ENCODE measurements around the gene C17orf114.
A peak's percentile ranks its signal among the peaks of the same experiment; 100 is the strongest.

Gene C17orf114

DNA sequence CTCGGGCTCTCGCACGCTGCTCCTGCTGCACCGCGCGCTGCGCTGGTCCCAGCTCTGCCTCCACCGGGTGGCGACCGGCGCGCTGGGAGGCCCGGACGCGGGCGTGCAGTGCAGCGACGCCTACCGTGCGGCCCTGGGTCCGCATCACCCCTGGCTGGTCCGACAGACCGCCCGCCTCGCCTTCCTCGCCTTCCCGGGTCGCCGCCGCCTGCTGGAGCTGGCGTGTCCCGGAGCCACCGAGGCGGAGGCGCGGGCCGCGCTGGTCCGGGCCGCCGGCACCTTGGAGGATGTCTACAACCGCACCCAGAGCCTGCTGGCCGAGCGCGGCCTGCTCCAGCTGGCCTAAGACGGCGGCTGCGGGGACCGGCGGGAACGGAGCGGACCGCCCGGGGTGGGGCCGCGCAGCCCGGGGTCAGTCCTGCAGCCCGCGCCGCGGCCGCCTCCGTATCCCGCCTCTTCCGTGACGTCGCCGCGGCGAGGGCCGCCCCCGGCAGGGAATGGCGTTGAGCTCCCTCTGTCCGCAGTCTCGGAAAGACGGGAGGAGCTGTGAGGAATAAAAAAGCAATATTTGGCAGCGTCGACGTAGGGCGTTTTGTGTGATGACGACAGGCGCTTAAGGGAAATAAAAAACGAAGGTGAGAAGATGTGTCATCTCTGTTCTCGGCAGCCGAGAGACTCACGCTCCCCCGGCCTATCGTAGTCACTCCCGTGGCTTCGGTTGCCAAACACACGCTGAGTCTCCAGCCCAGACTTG is 12.0 kb downstream of the C17orf114 start:
- Histone ChIP-seq H3K4me1 (peaks cover 54% of the 10 kb centered on the region), H3K27me3 (ENCODE audit: low read depth) (peaks cover 14% of the 10 kb centered on the region), H3K27ac (replicated peaks) (peak overlapping the region; percentile 100), H3K36me3 (no peaks in the 10 kb centered on the region), H3K4me3 (peak overlapping the region; percentile 90), H3K9me3 (replicated peaks) (no peaks in the 10 kb centered on the region)
- peak; percentile 87 for DNase-seq
- TF ChIP-seq, protein P1, sequence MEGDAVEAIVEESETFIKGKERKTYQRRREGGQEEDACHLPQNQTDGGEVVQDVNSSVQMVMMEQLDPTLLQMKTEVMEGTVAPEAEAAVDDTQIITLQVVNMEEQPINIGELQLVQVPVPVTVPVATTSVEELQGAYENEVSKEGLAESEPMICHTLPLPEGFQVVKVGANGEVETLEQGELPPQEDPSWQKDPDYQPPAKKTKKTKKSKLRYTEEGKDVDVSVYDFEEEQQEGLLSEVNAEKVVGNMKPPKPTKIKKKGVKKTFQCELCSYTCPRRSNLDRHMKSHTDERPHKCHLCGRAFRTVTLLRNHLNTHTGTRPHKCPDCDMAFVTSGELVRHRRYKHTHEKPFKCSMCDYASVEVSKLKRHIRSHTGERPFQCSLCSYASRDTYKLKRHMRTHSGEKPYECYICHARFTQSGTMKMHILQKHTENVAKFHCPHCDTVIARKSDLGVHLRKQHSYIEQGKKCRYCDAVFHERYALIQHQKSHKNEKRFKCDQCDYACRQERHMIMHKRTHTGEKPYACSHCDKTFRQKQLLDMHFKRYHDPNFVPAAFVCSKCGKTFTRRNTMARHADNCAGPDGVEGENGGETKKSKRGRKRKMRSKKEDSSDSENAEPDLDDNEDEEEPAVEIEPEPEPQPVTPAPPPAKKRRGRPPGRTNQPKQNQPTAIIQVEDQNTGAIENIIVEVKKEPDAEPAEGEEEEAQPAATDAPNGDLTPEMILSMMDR (IDR thresholded peaks at IDR 0.05; ENCODE audit: borderline replicate concordance): peak; percentile 85
- intact Hi-C loops (cut with micrococcal nuclease): loop anchor here (5.0 kb wide), 1 partner anchor 97 kb away; no protein-coding TSS in a partner anchor

DNA sequence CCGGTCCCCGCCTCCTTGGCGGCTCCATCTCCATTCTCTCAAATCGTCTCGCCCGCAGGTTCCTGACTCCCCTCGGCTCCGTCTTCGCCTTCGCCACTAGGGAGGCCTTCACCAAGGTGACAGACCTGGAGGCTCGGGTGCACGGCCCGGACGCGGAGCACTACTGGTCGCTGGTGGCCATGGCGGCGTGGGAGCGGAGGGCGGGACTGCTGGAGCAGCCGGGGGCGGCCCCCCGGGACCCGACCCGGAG is 12.5 kb downstream of the C17orf114 start:
- Histone ChIP-seq H3K36me3 (no peaks in the 10 kb centered on the region), H3K27ac (replicated peaks) (peak overlapping the region; percentile 100), H3K4me1 (peaks cover 55% of the 10 kb centered on the region), H3K4me3 (peak overlapping the region; percentile 90), H3K27me3 (ENCODE audit: low read depth) (peaks cover 19% of the 10 kb centered on the region), H3K9me3 (replicated peaks) (no peaks in the 10 kb centered on the region)
- intact Hi-C loops (cut with micrococcal nuclease): loop anchor here (5.0 kb wide), 1 partner anchor 98 kb away; no protein-coding TSS in a partner anchor
- TF ChIP-seq, protein P1 (IDR thresholded peaks at IDR 0.05; ENCODE audit: borderline replicate concordance): no peak
- no peak for DNase-seq

DNA sequence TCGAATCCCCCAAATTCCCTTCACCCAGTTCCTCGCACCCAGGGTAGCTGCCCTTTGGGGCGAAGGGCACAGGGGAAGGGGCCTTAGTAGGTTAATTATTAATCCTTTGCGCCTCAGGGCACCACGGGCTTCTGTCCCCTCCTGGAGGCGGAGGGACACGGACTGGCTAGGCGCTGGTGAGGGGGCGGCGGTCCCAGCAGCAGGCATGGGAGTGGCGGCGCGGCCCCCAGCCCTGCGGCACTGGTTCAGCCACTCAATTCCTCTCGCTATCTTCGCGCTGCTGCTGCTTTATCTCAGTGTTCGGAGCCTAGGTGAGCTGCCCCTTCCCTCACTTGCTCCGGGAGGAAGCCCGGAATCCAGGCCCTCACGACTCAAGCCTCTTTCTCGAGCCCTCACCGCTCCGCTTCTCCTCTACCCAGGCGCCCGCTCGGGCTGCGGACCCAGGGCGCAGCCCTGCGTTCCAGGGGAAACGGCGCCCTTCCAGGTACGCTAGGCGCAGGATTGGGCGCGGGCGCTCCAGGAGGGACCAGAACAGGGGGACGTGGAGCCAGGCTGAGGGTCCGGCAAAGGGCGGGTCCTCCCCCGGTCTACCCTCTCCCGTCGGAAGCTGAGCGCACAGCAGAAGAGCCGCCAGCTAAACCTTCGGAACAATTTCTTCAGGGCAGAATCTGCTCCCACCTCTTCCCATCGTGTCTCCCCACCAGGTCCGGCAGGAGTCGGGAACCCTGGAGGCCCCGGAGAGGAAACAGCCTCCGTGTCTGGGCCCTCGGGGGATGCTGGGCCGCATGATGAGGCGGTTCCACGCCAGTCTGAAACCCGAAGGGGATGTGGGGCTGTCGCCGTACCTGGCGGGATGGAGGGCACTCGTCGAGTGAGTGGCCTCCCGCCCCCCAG is 13.1 kb downstream of the C17orf114 start, which contains the start of gene GLTPD2:
Gene GLTPD2, plus strand, starts transcription at position 158 of the 894 bp plus-strand sequence. Its CDS starts 48 bp downstream, at position 206.
- intact Hi-C loops (cut with micrococcal nuclease): loop anchor here (5.0 kb wide), 1 partner anchor 98 kb away; no protein-coding TSS in a partner anchor
- DNase-seq: no peak
- H3K4me1 ChIP-seq: peaks cover 55% of the 10 kb centered on the region
- peak within 1 kb of the TSS; percentile 90 for H3K4me3 ChIP-seq
- TF ChIP-seq, protein P1 (IDR thresholded peaks at IDR 0.05; ENCODE audit: borderline replicate concordance): no peak
- no peaks in the 10 kb centered on the region for H3K9me3 ChIP-seq (replicated peaks)
- H3K27me3 ChIP-seq (ENCODE audit: low read depth): peaks cover 24% of the 10 kb centered on the region
- H3K27ac ChIP-seq (replicated peaks): peak within 1 kb of the TSS; percentile 100
- no peaks in the 10 kb centered on the region for H3K36me3 ChIP-seq

DNA sequence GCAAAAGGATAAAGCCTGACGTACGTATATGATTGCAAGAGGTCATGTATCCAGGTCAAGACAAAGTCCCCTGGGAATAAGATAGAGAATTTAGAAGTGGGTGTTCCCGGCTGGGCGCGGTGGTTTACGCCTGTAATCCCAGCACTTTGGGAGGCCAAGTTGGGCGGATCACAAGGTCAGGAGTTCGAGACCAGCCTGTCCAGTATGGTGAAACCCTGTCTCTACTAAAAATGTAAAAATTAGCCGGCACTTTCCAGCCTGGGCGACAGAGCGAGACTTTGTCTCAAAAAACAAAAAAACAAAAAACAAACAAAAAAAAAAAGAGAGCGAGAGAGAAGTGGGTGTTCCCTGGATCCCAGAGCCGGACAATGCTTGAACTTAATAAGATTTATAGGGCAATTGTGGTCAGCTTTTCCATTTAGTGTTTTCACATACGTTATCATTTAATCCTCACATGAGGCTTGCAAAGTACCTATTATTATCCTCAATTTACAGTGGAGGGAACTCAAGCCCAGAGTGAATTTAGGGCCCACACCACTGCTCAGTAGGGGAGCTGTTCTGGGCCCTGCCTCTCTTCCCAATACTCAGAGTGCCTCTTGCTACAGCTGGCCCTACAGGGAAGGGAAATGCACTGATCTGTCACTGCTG is 13.8 kb downstream of the C17orf114 start:
- DNase-seq: no peak
- H3K4me3 ChIP-seq: peak overlapping the region; percentile 90
- TF ChIP-seq, protein P1 (IDR thresholded peaks at IDR 0.05; ENCODE audit: borderline replicate concordance): no peak
- peaks cover 32% of the 10 kb centered on the region for H3K27me3 ChIP-seq (ENCODE audit: low read depth)
- no peaks in the 10 kb centered on the region for H3K9me3 ChIP-seq (replicated peaks)
- H3K27ac ChIP-seq (replicated peaks): no peak overlapping the region
- intact Hi-C loops (cut with micrococcal nuclease): loop anchor here (5.0 kb wide), 1 partner anchor 99 kb away; no protein-coding TSS in a partner anchor
- H3K36me3 ChIP-seq: no peaks in the 10 kb centered on the region
- peaks cover 55% of the 10 kb centered on the region for H3K4me1 ChIP-seq

DNA sequence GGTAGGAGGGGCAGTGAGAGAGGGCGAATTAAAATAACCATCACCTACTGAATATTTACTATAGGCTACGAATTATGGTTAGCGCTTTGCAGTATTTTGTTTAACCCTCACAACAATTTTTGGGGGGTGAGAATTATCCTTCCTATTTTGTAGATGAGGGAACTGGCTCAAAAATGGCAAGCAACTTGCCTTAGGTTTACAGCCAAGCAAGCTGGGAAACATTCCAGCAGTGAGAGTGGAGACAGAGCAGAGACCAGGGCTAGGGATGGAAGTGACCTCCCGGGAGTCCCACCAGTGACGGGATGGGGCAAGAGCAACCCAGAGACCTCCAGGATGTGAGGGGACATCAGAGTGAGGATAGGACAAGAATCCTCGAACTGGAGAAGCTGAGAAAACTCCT is 15.6 kb downstream of the C17orf114 start:
- intact Hi-C loops (cut with micrococcal nuclease): loop anchor here (5.0 kb wide), 1 partner anchor 101 kb away; no protein-coding TSS in a partner anchor
- Histone ChIP-seq H3K36me3 (no peaks in the 10 kb centered on the region), H3K4me1 (peaks cover 55% of the 10 kb centered on the region), H3K27me3 (ENCODE audit: low read depth) (peaks cover 50% of the 10 kb centered on the region), H3K4me3 (peak overlapping the region; percentile 57), H3K9me3 (replicated peaks) (no peaks in the 10 kb centered on the region), H3K27ac (replicated peaks) (no peak overlapping the region)
- no peak for DNase-seq
- TF ChIP-seq, protein P1 (IDR thresholded peaks at IDR 0.05; ENCODE audit: borderline replicate concordance): no peak
